SIG-M5 treated with dmso at 0.1 percent for 504 hours (cell line): ENCODE results near the gene SIRT1.
"Not testable (repeated sequence)": the region's sequence is repeated elsewhere in the genome, so short reads cannot be mapped to it uniquely, and the experiment has no call there.

ENCODE experiments used
- DNase-seq: peaks from one replicate; lab custom pipeline; 2025; ENCODE audit not compliant: unreplicated experiment; lab: John Stamatoyannopoulos, UW

SIRT1 gene

GRCh38 chr10:67955614-67956013 is 71.2 kb downstream of the SIRT1 start:
- DNase-seq = no peak

- no peak for DNase-seq
These were observed 75.5 kb downstream of the SIRT1 start for GRCh38 chr10:67959839-67960476.

GRCh38 chr10:67965456-67965855 is 81.0 kb downstream of the SIRT1 start:
- no peak for DNase-seq

- not testable (repeated sequence) for DNase-seq
These were observed 81.6 kb downstream of the SIRT1 start for GRCh38 chr10:67966035-67966434.
